HepG2 (cell line): ENCODE results near the gene CEBPA. TPM values are rescaled to one million over a fixed set of nuclear protein-coding genes. Genes with fewer than 3 reads are reported as not detected.

ENCODE experiments used
- AGO1 ChIP-seq: fragments of 200-400 bp; formaldehyde crosslinking; IDR thresholded peaks from 2 replicates; pipeline ENCODE4 v1.6.1; 2017; ENCODE audit warnings: mild to moderate bottlenecking, low read depth, low read length, moderate library complexity; ENCODE audit not compliant: poor library complexity, severe bottlenecking
- ARHGAP35 ChIP-seq: sonication (generic); formaldehyde crosslinking; IDR thresholded peaks from 2 replicates; pipeline ENCODE4 v1.9.0; 2022; ENCODE audit warnings: mild to moderate bottlenecking, inconsistent platforms, moderate library complexity, missing genetic modification reagents, borderline replicate concordance
- ATF2 ChIP-seq: sonication (generic); formaldehyde crosslinking; IDR thresholded peaks from 2 replicates; pipeline ENCODE4 v1.4.0; 2020; ENCODE audit warnings: missing genetic modification reagents
- CAMTA2 ChIP-seq: sonication (generic); formaldehyde crosslinking; IDR thresholded peaks from 2 replicates; pipeline ENCODE4 v1.4.0; 2020; ENCODE audit warnings: mild to moderate bottlenecking, missing genetic modification reagents, borderline replicate concordance
- ERF ChIP-seq: IDR thresholded peaks from 2 replicates; pipeline ENCODE4 v1.6.1; 2018; ENCODE audit warnings: missing biosample characterization, missing genetic modification reagents
- MAF1 ChIP-seq: sonication (generic); formaldehyde crosslinking; IDR thresholded peaks from 2 replicates; pipeline ENCODE4 v1.5.0; 2020; ENCODE audit warnings: missing genetic modification reagents, borderline replicate concordance
- MAX ChIP-seq: IDR thresholded peaks from 2 replicates; pipeline ENCODE4 v1.6.1; 2012; ENCODE audit warnings: inconsistent platforms
- PCBP1 ChIP-seq: fragments of 200-400 bp; formaldehyde crosslinking; IDR thresholded peaks from 2 replicates; pipeline ENCODE4 v1.6.1; 2017; ENCODE audit warnings: mild to moderate bottlenecking, low read depth, low read length, borderline replicate concordance
- POLR2AphosphoS2 ChIP-seq: IDR thresholded peaks from 2 replicates; pipeline ENCODE4 v1.6.1; 2011; ENCODE audit warnings: low read depth, low read length, improper control_type of control experiment
- SKI ChIP-seq: fragments of 450-650 bp; IDR thresholded peaks from one replicate; pipeline ENCODE4 v1.6.1; 2018; ENCODE audit warnings: mild to moderate bottlenecking; ENCODE audit not compliant: partially characterized antibody
- SOX13 ChIP-seq, 3 experiments: fragments of 450-650 bp in 1 of 3; sonication (generic) in 1 of 3; formaldehyde crosslinking in 1 of 3; IDR thresholded peaks in 2 of 3; conservative IDR thresholded peaks in 1 of 3; 2 replicates each; pipeline versions ENCODE4 v1.5.0 to v1.6.1; 2016 to 2020; ENCODE audit warnings: antibody characterized with exemption in 1 of 3, mild to moderate bottlenecking in 1 of 3, missing compliant biosample characterization in 1 of 3, missing genetic modification reagents in 1 of 3, moderate library complexity in 1 of 3
- SRY ChIP-seq: sonication (generic); formaldehyde crosslinking; IDR thresholded peaks from 2 replicates; pipeline ENCODE4 v1.8.0; 2022; ENCODE audit warnings: mild to moderate bottlenecking, missing genetic modification reagents
- YEATS2 ChIP-seq: sonication (generic); formaldehyde crosslinking; IDR thresholded peaks from 2 replicates; pipeline ENCODE4 v1.4.0; 2020; ENCODE audit warnings: missing genetic modification reagents, borderline replicate concordance
- ZNF256 ChIP-seq: sonication (generic); formaldehyde crosslinking; conservative IDR thresholded peaks from 2 replicates; pipeline ENCODE4 v1.4.0; 2020; ENCODE audit warnings: missing genetic modification reagents
- ZNF556 ChIP-seq: sonication (generic); formaldehyde crosslinking; IDR thresholded peaks from 2 replicates; pipeline ENCODE4 v1.4.0; 2020; ENCODE audit warnings: mild to moderate bottlenecking, missing genetic modification reagents, borderline replicate concordance
- ZNF770 ChIP-seq: sonication (generic); formaldehyde crosslinking; IDR thresholded peaks from 2 replicates; pipeline ENCODE4 v1.5.0; 2020; ENCODE audit warnings: mild to moderate bottlenecking, missing genetic modification reagents
- ZSCAN21 ChIP-seq: sonication (generic); formaldehyde crosslinking; IDR thresholded peaks from 2 replicates; pipeline ENCODE4 v1.8.0; 2022; ENCODE audit warnings: mild to moderate bottlenecking, missing genetic modification reagents, moderate library complexity, borderline replicate concordance
- polyA plus RNA-seq, 8 experiments: library from polyadenylated mRNA; depleted of rRNA in 3 of 8; stranded (reverse) in 7 of 8; unstranded in 1 of 8; fragments of >200 nt; fragmentation: Illumina TruSeq in 4 of 8; extraction: Trizol in 4 of 8; gene quantifications; 2 replicates each; pipeline versions ENCODE4 v1.2.1 to v1.2.3, GENCODE V29; 2011 to 2016; ENCODE audit warnings: low read depth in 4 of 8, missing spikeins in 1 of 8, mixed read lengths in 1 of 8; ENCODE audit not compliant: insufficient read depth in 1 of 8
- total RNA-seq, 5 experiments: library from RNA; depleted of rRNA; stranded (reverse); fragments of >200 nt; fragmentation: Illumina TruSeq; extraction: Trizol; gene quantifications; 2 replicates each; pipeline ENCODE4 v1.2.3, GENCODE V29; 2016; ENCODE audit warnings: low read depth in 1 of 5
- TF ChIP-seq, protein P1 (sequence below): sonication (generic); formaldehyde crosslinking; IDR thresholded peaks from 2 replicates; pipeline ENCODE4 v1.5.1; 2020; ENCODE audit warnings: missing genetic modification reagents, mild to moderate bottlenecking, borderline replicate concordance
- TF ChIP-seq, protein P2 (sequence below): IDR thresholded peaks from 2 replicates; pipeline ENCODE4 v1.6.1; 2016; ENCODE audit warnings: low read depth, control low read depth

Gene CEBPA
- total and polyA plus RNA-seq, 2 of the 13 experiments (the other 11 are each of a cell fraction or from before 2014, with no cell fraction given), result 24.8 to 103 TPM

GRCh38 chr19:33291623-33292534, 10.5 kb downstream of the CEBPA start (continued):
- TF ChIP-seq, protein P1, sequence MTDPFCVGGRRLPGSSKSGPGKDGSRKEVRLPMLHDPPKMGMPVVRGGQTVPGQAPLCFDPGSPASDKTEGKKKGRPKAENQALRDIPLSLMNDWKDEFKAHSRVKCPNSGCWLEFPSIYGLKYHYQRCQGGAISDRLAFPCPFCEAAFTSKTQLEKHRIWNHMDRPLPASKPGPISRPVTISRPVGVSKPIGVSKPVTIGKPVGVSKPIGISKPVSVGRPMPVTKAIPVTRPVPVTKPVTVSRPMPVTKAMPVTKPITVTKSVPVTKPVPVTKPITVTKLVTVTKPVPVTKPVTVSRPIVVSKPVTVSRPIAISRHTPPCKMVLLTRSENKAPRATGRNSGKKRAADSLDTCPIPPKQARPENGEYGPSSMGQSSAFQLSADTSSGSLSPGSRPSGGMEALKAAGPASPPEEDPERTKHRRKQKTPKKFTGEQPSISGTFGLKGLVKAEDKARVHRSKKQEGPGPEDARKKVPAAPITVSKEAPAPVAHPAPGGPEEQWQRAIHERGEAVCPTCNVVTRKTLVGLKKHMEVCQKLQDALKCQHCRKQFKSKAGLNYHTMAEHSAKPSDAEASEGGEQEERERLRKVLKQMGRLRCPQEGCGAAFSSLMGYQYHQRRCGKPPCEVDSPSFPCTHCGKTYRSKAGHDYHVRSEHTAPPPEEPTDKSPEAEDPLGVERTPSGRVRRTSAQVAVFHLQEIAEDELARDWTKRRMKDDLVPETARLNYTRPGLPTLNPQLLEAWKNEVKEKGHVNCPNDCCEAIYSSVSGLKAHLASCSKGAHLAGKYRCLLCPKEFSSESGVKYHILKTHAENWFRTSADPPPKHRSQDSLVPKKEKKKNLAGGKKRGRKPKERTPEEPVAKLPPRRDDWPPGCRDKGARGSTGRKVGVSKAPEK (CRISPR knock-in tag), result 0 out of 2 replicates have a peak, but pooled peaks have one; percentile 73
- TF ChIP-seq ZNF556 (no peak), ZNF256 (CRISPR knock-in tag) (no peak), YEATS2 (CRISPR knock-in tag) (no peak), ATF2 (CRISPR knock-in tag) (no peak), ARHGAP35 (CRISPR knock-in tag) (no peak), ERF (CRISPR knock-in tag) (no peak), AGO1 (no peak), CAMTA2 (CRISPR knock-in tag) (no peak), ZNF770 (CRISPR knock-in tag) (peak; percentile 63; the same call in 1 of the 2 replicates), SRY (CRISPR knock-in tag) (0 out of 2 replicates have a peak, but pooled peaks have one; percentile 68), POLR2AphosphoS2 (no peak), PCBP1 (no peak), MAX (peak; percentile 51), SKI (no peak), MAF1 (CRISPR knock-in tag) (no peak), ZSCAN21 (CRISPR knock-in tag) (no peak), SOX13 (IDR thresholded peaks at IDR 0.05) (no peak), SOX13 (CRISPR knock-in tag; conservative IDR thresholded peaks at IDR 0.05 in 1 of 2, IDR thresholded peaks at IDR 0.05 in 1 of 2) (no peak)
- TF ChIP-seq, protein P2, sequence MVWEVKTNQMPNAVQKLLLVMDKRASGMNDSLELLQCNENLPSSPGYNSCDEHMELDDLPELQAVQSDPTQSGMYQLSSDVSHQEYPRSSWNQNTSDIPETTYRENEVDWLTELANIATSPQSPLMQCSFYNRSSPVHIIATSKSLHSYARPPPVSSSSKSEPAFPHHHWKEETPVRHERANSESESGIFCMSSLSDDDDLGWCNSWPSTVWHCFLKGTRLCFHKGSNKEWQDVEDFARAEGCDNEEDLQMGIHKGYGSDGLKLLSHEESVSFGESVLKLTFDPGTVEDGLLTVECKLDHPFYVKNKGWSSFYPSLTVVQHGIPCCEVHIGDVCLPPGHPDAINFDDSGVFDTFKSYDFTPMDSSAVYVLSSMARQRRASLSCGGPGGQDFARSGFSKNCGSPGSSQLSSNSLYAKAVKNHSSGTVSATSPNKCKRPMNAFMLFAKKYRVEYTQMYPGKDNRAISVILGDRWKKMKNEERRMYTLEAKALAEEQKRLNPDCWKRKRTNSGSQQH (CRISPR knock-in tag), result 0 out of 2 replicates have a peak, but pooled peaks have one; percentile 7
